Dedifferentiated amniotic fluid mesenchymal stem cell (primary cell): ENCODE measurements around the gene GRB10.

ENCODE experiments used
- DNase-seq: peaks from one replicate; pipeline ENCODE4 v3.0.0-alpha.2; 2016; ENCODE audit errors: extremely low spot score

GRB10 gene

DNA sequence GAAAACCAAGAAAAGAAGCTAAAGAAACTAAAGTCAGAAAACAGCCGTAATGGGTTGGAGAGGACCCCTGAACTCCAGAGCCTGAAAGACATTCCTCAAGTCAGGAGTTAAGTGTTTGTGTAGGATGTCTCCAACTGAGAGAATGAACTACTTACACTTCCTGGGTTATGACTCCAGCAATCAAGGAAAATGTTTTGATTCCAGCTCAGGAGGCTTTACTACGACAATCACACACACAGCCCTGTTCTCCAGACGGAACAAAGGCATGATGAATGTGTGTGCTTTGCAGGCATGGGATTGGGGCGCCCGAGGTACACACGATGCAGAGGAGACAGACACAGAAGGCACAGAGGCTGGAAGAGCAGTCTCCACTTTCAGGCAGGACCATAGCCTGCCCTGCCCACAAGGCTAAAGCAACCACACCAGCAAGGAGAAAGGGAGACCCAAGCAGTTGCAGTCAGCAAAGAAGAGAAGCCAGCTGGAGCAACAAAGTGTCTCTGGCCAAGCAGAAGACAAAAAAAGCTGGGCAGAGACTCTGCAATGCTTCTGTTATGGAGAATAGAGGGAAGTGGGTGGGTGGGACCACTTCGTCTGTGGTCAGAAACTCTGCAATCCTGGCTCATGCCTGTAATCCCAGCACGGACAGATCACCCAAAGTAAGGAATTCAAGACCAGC, 89.1 kb downstream of the GRB10 start:
- DNase-seq, result no peak

DNA sequence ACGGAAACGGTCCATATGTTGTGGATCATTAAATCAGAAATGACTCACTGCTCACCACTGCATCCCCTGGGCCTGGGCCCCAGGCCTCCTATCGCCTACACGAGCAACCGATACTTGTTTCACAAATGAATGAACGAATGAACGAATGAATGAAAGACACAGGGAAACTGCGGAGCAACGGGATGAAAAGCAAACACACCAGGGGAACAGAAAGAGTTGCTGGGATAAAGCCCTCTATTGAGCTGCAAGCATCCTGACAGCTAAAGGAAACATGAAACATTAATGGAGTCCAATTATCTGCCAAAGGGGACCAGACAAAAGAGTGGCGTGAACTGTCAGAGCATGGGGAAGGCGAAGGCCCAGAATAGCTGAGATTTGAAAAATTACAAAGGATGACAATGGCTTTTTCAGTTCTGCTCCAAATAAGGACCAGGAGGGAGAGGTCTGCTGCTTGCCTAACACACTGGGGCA, 92.1 kb downstream of the GRB10 start:
- DNase-seq, result no peak

DNA sequence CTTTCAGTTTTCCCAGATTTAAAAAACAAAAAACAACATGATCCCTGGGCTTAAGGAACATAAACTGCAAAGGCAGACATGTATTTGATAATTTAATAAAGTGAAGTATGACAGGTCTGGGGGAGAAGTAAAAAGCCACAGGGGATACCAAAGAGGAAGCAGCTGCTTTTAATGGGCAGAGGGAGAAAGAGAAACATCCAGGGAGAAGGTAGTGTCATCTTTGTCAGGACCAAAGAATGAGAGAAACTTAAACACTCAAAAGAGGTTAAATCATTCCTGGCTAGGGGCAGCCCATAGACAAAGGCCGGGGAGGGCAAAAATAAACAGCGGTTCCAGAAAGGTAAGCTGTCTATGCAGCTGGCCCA, 94.5 kb downstream of the GRB10 start:
- DNase-seq, result no peak

DNA sequence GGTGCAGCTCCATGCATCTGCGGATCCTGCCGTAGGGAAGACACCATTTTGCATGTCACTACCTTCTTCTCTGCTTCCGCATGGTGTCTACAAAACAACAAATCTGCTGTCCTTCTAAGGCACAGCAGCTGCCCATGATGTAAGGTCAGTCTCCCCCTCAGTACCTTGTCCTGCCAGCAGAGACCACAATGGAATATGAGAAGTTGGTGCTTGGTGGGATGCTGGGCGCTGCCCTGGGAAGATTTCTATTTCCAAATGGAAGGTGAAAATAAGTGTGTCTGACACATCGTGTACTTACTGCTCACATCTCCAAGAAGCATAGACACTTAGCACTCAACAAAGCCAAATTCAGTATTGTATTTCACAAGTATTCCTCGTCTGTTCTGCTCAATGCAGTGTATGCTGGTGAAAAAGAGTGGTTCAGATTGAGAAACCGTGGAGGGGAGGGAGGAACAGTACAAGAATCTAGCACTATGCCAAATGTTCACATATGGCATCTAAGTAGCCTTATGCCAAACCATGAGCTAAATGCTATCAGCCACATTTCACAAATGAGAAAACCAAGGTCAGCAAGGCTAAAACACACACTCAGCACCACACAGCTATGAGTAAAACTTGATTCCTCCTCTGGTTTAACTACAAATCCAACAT, 95.0 kb downstream of the GRB10 start:
- DNase-seq, result no peak

DNA sequence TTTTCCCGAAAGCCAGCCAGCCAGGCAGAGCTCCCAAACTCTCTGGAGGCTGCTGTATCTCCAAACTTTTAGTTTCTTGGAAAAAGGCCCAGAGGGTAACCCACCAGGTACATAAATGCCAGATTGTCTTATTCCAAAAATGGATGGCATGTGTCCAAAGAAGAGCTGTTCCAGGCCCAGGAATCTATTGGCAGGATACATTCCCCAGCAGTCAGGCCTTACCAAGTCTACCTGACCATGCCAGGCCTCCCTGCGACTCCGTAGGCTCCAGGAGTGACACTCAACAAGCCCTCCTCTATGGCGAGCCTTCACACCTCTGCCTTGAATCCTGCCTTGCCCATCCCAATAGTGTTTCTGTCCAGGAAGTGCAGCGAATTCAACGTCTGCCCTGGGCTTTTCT, 95.6 kb downstream of the GRB10 start:
- DNase-seq, result no peak

DNA sequence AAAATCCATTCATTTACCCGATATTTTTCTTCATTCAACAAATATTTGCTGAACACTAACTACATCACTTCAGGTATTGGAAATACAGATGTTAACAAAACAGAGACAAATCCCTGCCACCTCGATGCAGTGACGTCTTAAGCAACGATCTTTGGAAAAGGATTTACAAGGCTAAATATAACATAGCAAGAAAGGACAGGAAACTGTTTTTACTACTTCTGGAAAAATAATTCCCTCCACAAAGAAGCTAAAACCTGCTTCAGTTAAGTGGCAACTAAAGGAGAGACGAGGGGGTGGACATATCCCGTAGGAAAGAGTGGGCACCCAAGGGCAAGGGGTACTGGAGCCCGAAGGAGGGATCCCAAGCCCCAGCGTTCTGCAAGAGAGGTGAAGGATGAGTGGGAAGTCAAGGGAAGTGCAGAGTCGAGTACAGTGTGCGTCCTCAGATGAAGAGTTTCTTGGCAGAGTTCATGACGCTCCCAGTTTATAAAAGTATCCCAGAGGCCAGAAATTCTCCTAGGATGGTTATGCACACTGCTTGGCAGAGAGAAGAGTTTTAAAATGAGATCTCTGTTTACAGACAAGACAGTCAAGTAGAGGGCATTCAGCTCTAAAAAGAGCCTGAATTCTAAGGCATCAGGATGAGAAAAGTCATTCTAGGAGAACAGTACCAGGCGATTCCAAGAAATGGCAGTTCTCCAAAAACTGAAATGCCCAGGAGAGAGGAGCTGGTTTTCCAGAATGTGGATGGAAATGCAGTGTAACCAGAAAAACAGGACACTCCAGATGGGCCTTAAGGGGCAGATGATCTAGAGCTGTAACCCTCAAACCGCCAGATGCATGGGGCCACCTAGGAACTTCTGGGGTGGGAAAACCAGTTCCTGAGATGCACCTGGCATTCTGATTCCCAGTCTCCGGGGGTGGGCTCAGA, 97.3 kb downstream of the GRB10 start:
- no peak for DNase-seq

DNA sequence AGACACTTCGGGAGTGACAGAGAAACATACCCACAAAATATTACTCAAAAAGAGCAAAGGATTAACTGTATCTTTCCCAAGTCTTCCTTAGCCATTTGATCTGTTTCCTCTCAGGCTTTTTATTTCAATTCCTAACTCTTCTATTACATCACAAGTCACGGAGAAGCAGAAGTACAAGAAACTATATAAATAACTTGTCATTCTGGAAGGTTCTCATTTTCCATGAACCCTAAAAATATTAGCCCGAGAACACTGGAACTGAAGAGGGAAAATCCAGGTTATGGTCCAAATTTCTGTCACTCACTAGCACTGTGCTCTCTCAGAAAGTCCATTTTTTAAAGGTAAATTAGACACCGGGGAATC, 98.0 kb downstream of the GRB10 start:
- no peak for DNase-seq

DNA sequence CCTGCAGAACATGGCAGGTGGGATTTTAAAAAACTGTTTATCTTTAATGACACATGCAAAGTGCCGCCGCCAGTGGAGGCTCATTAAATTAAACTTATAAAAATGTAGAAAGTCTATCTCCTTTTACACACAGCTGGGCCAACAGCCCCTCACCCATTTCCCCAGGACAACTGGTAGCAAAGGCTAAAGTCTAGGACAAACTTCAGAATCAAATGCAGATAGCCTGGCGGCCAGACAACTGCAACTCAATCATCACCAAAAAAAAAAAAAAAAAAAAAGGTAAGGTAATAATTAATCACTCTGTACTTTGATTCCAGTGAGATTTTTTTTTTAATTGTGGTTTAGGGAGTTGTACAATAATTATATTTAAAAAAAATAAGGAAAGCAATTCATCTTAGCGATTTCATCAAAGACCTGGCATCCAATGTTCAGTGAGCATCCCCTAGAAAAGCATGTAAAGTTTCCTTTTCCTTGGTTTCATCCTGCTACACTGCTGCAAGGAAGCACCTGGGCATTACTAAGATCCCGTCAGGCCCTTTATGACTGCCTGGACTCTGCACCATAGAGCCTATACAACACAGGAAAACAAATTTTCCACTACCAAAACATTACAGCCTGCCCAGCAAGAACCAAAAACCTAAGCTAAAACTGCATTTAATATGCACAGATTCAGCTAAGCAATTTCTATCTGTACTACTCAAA, 98.5 kb downstream of the GRB10 start:
- no peak for DNase-seq

DNA sequence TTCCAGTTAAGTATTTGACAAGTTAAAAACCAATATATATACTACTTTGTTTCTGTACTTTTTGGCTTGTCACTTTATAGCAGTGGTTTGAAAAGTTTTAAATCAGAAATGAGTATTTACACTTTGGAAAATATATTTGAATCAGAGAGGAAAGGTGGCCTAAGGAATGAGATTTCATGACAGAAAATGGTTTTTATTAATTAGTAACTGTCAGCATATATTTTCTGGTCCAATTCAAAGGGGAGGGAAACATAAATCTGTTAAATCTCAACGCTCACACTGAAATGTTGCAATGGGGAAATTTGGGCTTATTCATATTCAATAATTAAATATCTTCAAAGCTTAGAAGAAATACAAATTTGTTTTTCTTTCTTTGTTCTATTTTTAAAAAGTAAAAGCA, 100.1 kb downstream of the GRB10 start:
- DNase-seq, result no peak

DNA sequence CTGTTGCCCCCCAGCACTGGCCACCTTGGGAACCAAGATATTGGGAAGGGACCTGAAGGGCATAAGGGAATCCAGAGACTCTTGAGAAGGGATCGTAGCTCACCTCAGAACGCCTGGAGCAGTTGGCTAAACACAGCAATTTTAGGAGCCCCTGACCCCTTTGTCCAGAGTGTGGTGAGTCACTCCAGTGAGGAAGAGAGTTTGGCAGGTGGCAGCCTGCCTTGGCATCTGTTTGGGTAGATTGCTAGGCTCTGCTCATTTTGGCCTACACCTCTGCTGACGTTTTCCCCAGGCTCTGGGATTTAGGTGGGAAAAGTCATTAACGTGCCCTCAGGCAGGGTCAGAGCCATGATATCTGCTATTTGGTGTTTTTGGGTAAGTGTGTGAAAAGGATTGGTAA, 100.6 kb downstream of the GRB10 start:
- DNase-seq, result no peak

DNA sequence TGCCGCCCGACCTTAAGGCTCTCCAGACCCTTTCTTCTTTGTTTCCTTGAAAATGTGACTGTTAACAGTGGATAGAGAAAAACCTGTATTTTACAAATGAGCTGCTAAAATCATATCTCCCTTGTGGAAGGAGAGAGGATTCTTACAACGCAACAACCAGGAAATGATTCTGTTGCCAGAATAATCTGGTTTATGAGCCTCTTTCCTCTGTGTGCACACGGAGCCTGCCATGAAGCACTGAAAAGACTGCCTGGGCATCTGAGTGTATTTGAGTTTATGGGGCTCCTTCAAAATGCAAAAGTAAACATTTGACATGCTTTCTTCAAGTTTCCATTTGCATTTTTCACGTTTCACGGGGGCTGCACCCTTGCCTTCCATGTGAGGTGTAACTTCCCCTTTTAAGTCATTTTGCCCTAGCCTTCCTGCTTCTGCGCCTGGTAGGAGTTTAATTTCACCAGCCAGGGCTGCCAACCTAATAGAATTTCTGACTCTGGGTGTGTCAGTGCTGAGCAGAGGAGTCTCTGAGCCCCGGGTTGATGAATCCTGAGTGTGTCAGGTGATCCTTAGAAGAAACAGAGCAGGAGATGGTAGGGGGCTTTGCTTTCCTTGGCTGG, 101.2 kb downstream of the GRB10 start:
- DNase-seq, result no peak

DNA sequence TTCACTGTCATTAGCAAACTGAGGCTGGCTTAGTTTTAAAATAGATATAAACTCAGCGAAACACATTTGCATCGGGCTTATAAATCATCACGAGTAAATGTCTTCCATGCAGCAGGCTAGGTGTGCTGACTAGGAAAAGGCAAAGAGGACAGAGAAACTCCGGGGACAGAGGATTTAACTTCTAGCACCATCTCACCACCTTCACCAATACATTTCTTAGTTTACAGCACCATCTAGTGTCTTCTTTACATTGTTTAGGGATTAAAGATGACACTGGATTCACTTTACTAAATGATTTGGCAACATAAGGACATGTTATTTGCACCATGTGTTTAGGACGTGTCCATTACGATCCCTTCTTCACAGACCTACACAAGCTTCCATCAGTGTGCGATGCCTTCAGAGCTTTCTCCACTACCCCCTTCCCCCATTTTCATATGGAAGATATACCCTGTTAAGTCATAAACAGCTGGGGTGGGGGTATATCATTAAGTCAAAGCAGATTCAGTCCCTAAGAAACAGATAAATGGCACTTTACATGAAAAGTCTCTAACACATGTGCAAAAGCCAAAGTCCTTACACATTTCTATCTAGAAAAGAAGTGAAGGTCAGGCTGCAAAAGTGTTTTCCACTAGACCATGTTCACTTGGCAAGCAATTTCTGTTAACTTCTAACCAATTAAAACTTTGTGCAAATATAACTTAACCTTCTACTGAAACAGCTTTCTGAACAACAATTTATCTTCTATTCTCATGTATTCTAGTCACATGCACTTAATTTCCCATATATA, 103.3 kb downstream of the GRB10 start:
- peak; percentile 17 for DNase-seq

DNA sequence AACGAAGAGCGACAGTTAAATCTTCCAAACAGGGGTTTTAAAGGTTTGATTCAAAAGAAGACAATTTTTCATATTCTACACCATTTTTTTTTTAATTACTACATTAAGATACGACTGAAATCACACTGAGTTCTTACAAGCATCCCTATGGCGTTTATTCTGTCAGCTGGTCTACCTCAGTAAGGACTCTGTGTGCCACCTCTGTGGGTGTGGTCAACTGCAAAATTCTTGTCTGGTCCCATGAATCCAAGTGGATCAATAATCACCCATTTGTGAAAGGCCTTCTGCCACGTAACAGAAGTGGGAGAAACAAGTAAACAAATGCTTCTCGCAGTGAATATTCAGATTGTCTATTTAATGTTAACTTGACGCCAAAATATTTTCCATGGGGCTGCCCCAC, 104.1 kb downstream of the GRB10 start:
- no peak for DNase-seq

DNA sequence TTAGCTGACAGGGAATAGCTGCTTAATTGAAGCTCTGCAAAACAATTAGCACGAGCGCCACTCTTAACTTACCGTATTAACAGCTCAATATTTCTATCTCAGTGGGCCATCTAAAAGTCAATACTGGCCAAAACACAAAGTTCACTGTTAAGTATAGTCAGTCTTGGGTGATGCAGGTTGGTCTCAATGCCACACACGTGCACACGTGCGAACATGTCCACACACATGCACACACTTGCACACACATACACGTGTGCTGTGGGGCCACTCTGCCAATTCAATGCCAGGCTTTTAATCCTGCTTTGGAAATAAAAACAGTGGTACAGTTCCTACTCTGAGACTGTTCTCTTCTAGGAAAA, 105.1 kb downstream of the GRB10 start:
- DNase-seq, result no peak

DNA sequence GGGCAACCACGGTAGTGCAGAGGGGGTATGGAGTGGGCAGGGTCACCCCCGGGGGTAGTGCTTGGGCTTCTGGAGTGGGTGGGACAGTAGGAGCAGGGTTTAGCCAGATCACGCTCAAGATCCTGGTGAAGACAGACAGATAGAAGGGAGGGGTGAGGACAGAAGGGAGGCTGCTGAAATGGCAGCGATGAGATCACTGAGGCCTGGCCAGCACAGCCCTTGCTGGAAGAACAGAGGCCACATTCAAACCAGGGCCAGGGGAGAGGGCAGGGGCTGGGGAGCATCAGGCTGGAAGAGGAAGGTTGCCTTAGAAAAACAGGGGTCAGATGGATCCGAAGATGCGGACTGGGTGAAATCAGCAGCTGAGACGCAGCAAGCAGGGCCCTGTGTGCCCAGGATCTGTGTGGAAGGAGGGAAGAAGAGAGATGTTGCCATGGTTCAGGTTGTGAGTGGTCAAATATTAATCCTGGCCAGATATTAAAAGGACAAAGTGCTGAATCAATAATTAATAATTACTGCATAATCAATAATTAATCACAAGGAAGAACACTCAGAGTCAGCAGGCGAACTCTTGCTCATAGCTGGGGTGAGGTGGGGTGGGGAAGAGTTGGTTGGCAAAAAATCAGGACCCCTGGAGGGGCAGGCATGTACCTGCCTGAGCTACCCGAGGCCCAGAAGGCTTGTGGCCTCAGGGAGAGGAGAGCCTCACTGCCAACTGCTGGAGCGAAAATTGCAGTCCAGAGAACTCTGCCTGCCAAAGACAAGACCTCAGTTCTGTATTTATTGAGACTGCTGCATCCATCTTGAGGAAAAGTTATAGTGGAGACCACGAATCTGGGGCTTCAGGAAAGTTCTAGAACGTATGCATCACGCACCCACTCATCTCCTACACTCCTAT, 105.7 kb downstream of the GRB10 start:
- DNase-seq, result no peak

DNA sequence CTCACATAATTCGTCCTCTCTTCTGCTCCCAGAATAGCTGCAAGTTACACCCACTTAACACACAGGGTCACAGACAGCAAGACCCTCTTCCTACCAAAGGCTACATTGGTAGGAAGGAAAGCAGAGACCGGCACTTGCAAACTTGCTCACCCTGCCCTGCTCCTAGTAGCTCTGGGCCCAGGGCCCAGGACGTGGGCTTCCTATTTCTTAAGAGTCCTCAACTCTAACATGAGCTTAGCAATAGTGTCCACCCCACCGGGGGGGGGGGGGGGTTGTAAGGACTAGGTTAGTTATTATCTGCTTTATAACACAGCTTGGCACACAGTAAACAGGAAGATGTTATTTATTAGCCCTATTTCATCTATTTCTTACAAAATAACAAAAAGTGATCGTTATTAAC, 106.6 kb downstream of the GRB10 start:
- DNase-seq, result no peak

DNA sequence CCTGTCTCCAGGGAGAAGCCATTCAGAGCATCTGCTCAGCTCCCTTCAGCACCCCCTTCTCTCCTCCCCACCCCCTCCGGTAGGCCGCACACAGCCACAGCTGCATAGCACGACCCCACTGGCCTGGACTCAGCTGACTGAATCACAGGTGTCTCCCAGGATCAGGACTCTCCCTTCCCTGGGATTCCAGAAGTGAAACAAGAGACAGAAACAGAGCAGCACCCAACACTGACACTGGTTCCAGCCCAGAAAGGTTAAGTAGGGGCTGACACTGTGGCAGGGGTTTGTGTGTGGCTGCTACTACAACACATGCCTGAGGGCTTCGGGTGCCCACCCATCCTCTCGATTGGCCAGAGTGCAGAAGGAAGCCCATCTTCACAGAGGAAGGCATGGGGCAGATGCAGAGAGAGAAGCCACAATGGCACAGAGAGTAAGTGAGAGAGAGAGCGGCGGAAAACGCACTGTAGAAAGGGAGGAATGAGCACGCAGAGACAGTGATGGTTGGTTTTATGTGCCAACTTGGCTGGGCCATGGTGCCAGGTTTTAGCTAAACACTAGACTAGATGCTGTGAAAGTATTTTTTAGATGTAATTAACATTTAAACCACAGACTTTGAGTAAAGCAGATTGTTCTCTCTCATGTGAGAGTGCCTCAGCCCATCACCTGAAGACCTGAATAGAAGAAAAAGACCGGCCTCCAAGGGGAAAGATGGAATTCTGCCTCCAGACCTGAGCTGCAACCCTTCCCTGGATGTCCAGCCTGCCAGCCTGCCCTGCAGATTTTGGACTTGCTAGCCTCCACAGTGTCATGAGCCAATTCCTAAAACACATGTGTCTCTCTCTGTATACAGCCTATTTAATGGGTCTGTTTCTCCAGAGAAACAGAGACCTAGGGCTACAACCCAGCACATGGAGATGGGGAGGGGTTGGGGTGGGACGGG, 107.5 kb downstream of the GRB10 start:
- DNase-seq, result no peak

DNA sequence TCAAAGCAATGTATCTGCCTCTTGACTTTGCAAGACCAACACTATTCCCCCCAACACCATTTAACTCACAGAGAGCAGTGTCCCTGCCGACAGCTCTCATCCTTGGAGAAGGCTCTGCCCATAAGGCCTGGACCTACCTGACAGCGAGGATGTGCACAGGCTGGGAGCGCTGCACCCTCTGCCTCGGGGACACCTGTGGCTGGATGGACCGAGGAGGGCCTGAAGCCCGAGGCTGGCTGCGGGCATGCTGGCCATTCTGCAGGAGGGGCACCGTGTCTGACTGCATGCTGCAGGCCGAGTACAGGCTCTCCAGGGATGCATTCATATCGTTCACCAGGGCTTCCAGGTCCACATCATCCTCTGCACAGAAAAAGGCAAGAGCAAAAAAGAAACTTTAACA, 108.4 kb downstream of the GRB10 start:
- DNase-seq, result no peak

DNA sequence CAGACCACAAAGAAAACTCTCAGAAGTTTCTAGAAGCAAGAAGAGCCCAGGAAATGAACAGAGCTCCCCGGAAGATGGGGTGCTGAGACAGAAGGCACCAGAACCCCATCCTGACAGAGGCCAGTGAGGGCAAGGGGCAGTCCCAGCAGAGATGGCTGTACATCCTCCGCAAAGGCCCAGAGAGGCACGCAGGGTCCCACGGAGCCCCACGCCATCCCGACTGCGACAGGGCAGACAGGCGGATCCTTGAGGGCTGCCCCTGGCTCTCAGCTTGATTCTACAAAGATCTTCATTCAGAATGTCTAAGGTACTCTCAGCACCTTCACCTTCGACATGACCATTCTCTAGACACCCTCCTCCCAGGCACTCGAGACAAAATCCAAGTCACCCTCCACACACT, 109.6 kb downstream of the GRB10 start:
- no peak for DNase-seq
